HG03280 (cell line): ENCODE results near the gene VPREB3.
A peak's percentile ranks its signal among the peaks of the same experiment; 100 is the strongest.
"Not testable (repeated sequence)": the region's sequence is repeated elsewhere in the genome, so short reads cannot be mapped to it uniquely, and the experiment has no call there.

Source experiments
- ATAC-seq: cut with Tn5 transposase; IDR thresholded peaks from one replicate; pipeline ENCODE4 v1.9.1; 2021; ENCODE audit warnings: mild to moderate bottlenecking, moderate library complexity; ENCODE audit not compliant: unreplicated experiment

Gene VPREB3

GRCh38 chr22:23744485-23744884, 9.7 kb downstream of the VPREB3 start:
- no peak for ATAC-seq

- no peak for ATAC-seq
Observed at GRCh38 chr22:23744001-23744400, 10.2 kb downstream of the VPREB3 start.

- ATAC-seq = no peak
Observed at GRCh38 chr22:23743303-23743705, 10.9 kb downstream of the VPREB3 start.

- ATAC-seq = no peak
Observed at GRCh38 chr22:23742505-23743264, 11.5 kb downstream of the VPREB3 start.

- no peak for ATAC-seq
Observed at GRCh38 chr22:23737696-23738095, 16.5 kb downstream of the VPREB3 start.

- not testable (repeated sequence) for ATAC-seq
Observed at GRCh38 chr22:23728108-23728507, 26.1 kb downstream of the VPREB3 start.

- no peak for ATAC-seq
Observed at GRCh38 chr22:23722724-23723123, 31.5 kb downstream of the VPREB3 start.

GRCh38 chr22:23722160-23722559, 32.1 kb downstream of the VPREB3 start:
- ATAC-seq = no peak

- no peak for ATAC-seq
Observed at GRCh38 chr22:23720855-23721254, 33.4 kb downstream of the VPREB3 start.

- no peak for ATAC-seq
Observed at GRCh38 chr22:23718371-23719165, 35.7 kb downstream of the VPREB3 start.

GRCh38 chr22:23716811-23717801, 37.1 kb downstream of the VPREB3 start:
- peak; percentile 65 for ATAC-seq

GRCh38 chr22:23715806-23716375, 38.3 kb downstream of the VPREB3 start:
- ATAC-seq = no peak

- no peak for ATAC-seq
Observed at GRCh38 chr22:23714596-23715578, 39.3 kb downstream of the VPREB3 start.

- no peak for ATAC-seq
Observed at GRCh38 chr22:23713696-23714595, 40.3 kb downstream of the VPREB3 start.

- ATAC-seq = no peak
Observed at GRCh38 chr22:23712256-23712655, 42.0 kb downstream of the VPREB3 start.

- ATAC-seq = no peak
Observed at GRCh38 chr22:23709107-23709506, 45.1 kb downstream of the VPREB3 start.

GRCh38 chr22:23708270-23708669, 46.0 kb downstream of the VPREB3 start:
- ATAC-seq = no peak

GRCh38 chr22:23705358-23705757, 48.9 kb downstream of the VPREB3 start:
- ATAC-seq = no peak
